OCI-LY3 (cell line): ENCODE data around the gene TMEM91.
A peak's percentile ranks its signal among the peaks of the same experiment; 100 is the strongest.

Source experiments
- H2AFZ ChIP-seq: fragments of 200-600, 300-600 bp; shearing (Covaris generic); 2 replicates; pipeline ENCODE4 v1.6.0; 2014; ENCODE audit warnings: antibody characterized with exemption, low read depth, low read length
- H3K27ac ChIP-seq: fragments of 200-600, 300-600 bp; sonication (generic); 2 replicates; pipeline ENCODE4 v1.5.1; 2014; ENCODE audit warnings: mild to moderate bottlenecking, low read length, moderate library complexity, mixed read lengths
- H3K27me3 ChIP-seq: fragments of 200-600, 300-600 bp; sonication (generic); 2 replicates; pipeline ENCODE4 v1.6.1; 2014; ENCODE audit warnings: low read depth, low read length, mixed read lengths
- H3K36me3 ChIP-seq: fragments of 200-600, 300-600 bp; sonication (generic); replicated peaks from 2 replicates; pipeline ENCODE3; 2014; ENCODE audit warnings: low read depth, low read length, mixed read lengths
- H3K4me1 ChIP-seq: fragments of 300-600, 200-600 bp; sonication (generic); 2 replicates; pipeline ENCODE4 v1.6.1; 2014; ENCODE audit warnings: low read length, mixed read lengths
- H3K4me2 ChIP-seq: fragments of 200-600, 300-600 bp; sonication (generic); 2 replicates; pipeline ENCODE4 v1.6.1; 2014; ENCODE audit warnings: low read length, mixed read lengths
- H3K4me3 ChIP-seq: fragments of 300-600, 200-600 bp; sonication (generic); 2 replicates; pipeline ENCODE4 v1.5.1; 2014; ENCODE audit warnings: antibody characterized with exemption, mild to moderate bottlenecking, low read length, moderate library complexity
- H3K79me2 ChIP-seq: fragments of 300-600, 200-600 bp; shearing (Covaris generic); 2 replicates; pipeline ENCODE4 v1.6.1; 2014; ENCODE audit warnings: mild to moderate bottlenecking, low read length, mixed read lengths
- H3K9ac ChIP-seq: fragments of 300-600, 200-600 bp; shearing (Covaris generic); 2 replicates; pipeline ENCODE4 v1.6.0; 2014; ENCODE audit warnings: mild to moderate bottlenecking, low read length, moderate library complexity
- H3K9me3 ChIP-seq: fragments of 200-600, 300-600 bp; shearing (Covaris generic); 2 replicates; pipeline ENCODE4 v1.6.1; 2014; ENCODE audit warnings: low read length, mixed read lengths; ENCODE audit not compliant: insufficient read depth
- H4K20me1 ChIP-seq: fragments of 200-600, 300-600 bp; sonication (generic); 2 replicates; pipeline ENCODE4 v1.6.1; 2016; ENCODE audit warnings: low read length, mixed read lengths; ENCODE audit not compliant: insufficient read depth
- CTCF ChIP-seq: fragments of 200-600, 300-600 bp; sonication (generic); IDR thresholded peaks from 2 replicates; pipeline ENCODE4 v1.5.1; 2014; ENCODE audit warnings: antibody characterized with exemption, low read length, low read depth
- EZH2phosphoT487 ChIP-seq: fragments of 200-600 bp; shearing (Covaris generic); IDR thresholded peaks from 2 replicates; pipeline ENCODE4 v1.6.1; 2018; ENCODE audit warnings: antibody characterized with exemption, mixed run types, low read depth

Gene TMEM91

GRCh38 chr19:41399091-41399490 lies 22.8 kb downstream of the TMEM91 start:
- Histone ChIP-seq H3K9ac (peak overlapping the region; percentile 80; the same call in 1 of the 2 replicates), H3K4me3 (peak overlapping the region; percentile 84), H3K79me2 (peaks cover 48% of the 10 kb centered on the region), H3K4me2 (peak overlapping the region; percentile 96), H2AFZ (no peak overlapping the region), H4K20me1 (no peaks in the 10 kb centered on the region), H3K27me3 (no peaks in the 10 kb centered on the region), H3K9me3 (no peaks in the 10 kb centered on the region), H3K36me3 (peaks cover 8% of the 10 kb centered on the region), H3K4me1 (peaks cover 26% of the 10 kb centered on the region), H3K27ac (no peak overlapping the region)
- TF ChIP-seq CTCF, result no peak
- TF ChIP-seq EZH2phosphoT487, result no peak

DNA sequence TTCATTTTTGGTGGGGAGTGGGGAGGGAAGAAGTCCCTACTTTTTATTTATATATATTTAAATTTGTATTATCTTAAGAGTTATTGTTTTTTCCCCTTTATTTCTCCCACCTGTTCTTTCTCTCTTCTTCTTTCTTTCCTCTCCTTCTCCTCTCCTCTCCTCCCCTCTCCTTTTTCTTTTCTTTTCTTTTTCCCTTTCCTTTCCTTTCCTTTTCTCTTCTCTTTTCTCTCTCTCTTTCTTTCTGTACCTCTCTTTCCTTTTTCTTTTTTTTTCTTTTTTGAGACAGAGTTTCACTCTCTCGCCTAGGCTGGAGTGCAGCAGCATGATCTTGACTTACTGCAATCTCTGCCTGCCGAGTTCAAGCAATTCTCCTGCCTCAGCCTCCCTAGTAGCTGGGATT lies 23.2 kb downstream of the TMEM91 start:
- Histone ChIP-seq H3K36me3 (peaks cover 8% of the 10 kb centered on the region), H3K4me2 (no peak overlapping the region), H3K79me2 (peaks cover 44% of the 10 kb centered on the region), H3K9ac (no peak overlapping the region), H2AFZ (no peak overlapping the region), H3K4me1 (peaks cover 26% of the 10 kb centered on the region), H3K27me3 (no peaks in the 10 kb centered on the region), H4K20me1 (no peaks in the 10 kb centered on the region), H3K4me3 (no peak overlapping the region), H3K9me3 (no peaks in the 10 kb centered on the region), H3K27ac (no peak overlapping the region)
- TF ChIP-seq EZH2phosphoT487 (no peak), CTCF (no peak)

GRCh38 chr19:41401483-41401882 lies 25.1 kb downstream of the TMEM91 start:
- TF ChIP-seq EZH2phosphoT487, result no peak
- no peak for TF ChIP-seq CTCF
- peaks cover 10% of the 10 kb centered on the region for H3K4me1 ChIP-seq
- no peak overlapping the region for H3K4me2 ChIP-seq
- H3K9me3 ChIP-seq, result no peaks in the 10 kb centered on the region
- H2AFZ ChIP-seq, result no peak overlapping the region
- no peaks in the 10 kb centered on the region for H3K36me3 ChIP-seq
- no peak overlapping the region for H3K27ac ChIP-seq
- no peak overlapping the region for H3K4me3 ChIP-seq
- H3K9ac ChIP-seq, result no peak overlapping the region
- no peaks in the 10 kb centered on the region for H3K27me3 ChIP-seq
- peaks cover 25% of the 10 kb centered on the region for H3K79me2 ChIP-seq
- no peaks in the 10 kb centered on the region for H4K20me1 ChIP-seq

GRCh38 chr19:41402010-41402409 lies 25.7 kb downstream of the TMEM91 start:
- Histone ChIP-seq H2AFZ (no peak overlapping the region), H3K27ac (no peak overlapping the region), H3K4me1 (peaks cover 9% of the 10 kb centered on the region), H3K9ac (no peak overlapping the region), H3K4me3 (no peak overlapping the region), H3K36me3 (no peaks in the 10 kb centered on the region), H3K9me3 (no peaks in the 10 kb centered on the region), H4K20me1 (no peaks in the 10 kb centered on the region), H3K79me2 (peaks cover 20% of the 10 kb centered on the region), H3K27me3 (no peaks in the 10 kb centered on the region), H3K4me2 (no peak overlapping the region)
- no peak for TF ChIP-seq CTCF
- no peak for TF ChIP-seq EZH2phosphoT487
